Stimulated activated CD8-positive, alpha-beta memory T cell treated with anti-CD3 and anti-CD28 coated beads, Interleukin-7, amount 100 ng/mL, for 1 hour (primary cell): Measurements from ENCODE around the gene SLC25A4.
"Not testable (repeated sequence)": the region's sequence is repeated elsewhere in the genome, so short reads cannot be mapped to it uniquely, and the experiment has no call there.

Experiments used
- DNase-seq, 2 donors: peaks; one replicate each; pipeline ENCODE4 v3.0.0-alpha.2; 2020; ENCODE audit warnings: low read depth in 2 of 2

SLC25A4 gene

GRCh38 chr4:185142912-185143600 lies at the start of gene SLC25A4:
TSS of gene SLC25A4 (plus strand) at chr4:185143266. CDS start at chr4:185143373, 107 bp downstream.
- DNase-seq: peak; percentile 73 to 75

GRCh38 chr4:185093603-185094002 lies 49.5 kb upstream of the SLC25A4 start:
- DNase-seq: no peak

GRCh38 chr4:185096032-185096653 lies 46.9 kb upstream of the SLC25A4 start:
- no peak for DNase-seq

- DNase-seq: no peak
These were observed 44.6 kb upstream of the SLC25A4 start for GRCh38 chr4:185098474-185098873.

GRCh38 chr4:185099024-185099682 lies 43.9 kb upstream of the SLC25A4 start:
- DNase-seq: no peak

- no peak for DNase-seq
These were observed 43.1 kb upstream of the SLC25A4 start for GRCh38 chr4:185099940-185100339.

- no peak for DNase-seq
These were observed 42.6 kb upstream of the SLC25A4 start for GRCh38 chr4:185100423-185100822.

- DNase-seq: no peak
These were observed 41.6 kb upstream of the SLC25A4 start for GRCh38 chr4:185101354-185101890.

- DNase-seq: no peak
These were observed 38.3 kb upstream of the SLC25A4 start for GRCh38 chr4:185104733-185105132.

- no peak for DNase-seq
These were observed 36.7 kb upstream of the SLC25A4 start for GRCh38 chr4:185106353-185106752.

- not testable (repeated sequence) for DNase-seq
These were observed 35.5 kb upstream of the SLC25A4 start for GRCh38 chr4:185107574-185107973.

- no peak for DNase-seq
These were observed 34.9 kb upstream of the SLC25A4 start for GRCh38 chr4:185108185-185108584.

GRCh38 chr4:185108669-185109068 lies 34.4 kb upstream of the SLC25A4 start:
- no peak for DNase-seq

GRCh38 chr4:185109736-185110135 lies 33.3 kb upstream of the SLC25A4 start:
- DNase-seq: no peak

- DNase-seq: no peak
These were observed 32.7 kb upstream of the SLC25A4 start for GRCh38 chr4:185110375-185110823.

- no peak for DNase-seq
These were observed 31.0 kb upstream of the SLC25A4 start for GRCh38 chr4:185112104-185112503.

- DNase-seq: no peak
These were observed 29.7 kb upstream of the SLC25A4 start for GRCh38 chr4:185113340-185113739.

GRCh38 chr4:185115827-185116232 lies 27.2 kb upstream of the SLC25A4 start:
- no peak for DNase-seq

GRCh38 chr4:185117300-185117934 lies 25.6 kb upstream of the SLC25A4 start:
- no peak for DNase-seq

GRCh38 chr4:185118876-185119275 lies 24.2 kb upstream of the SLC25A4 start:
- no peak for DNase-seq

- DNase-seq: not testable (repeated sequence)
These were observed 23.6 kb upstream of the SLC25A4 start for GRCh38 chr4:185119467-185119866.
